ENCODE results near the gene INTS14. TPM values are rescaled to one million over a fixed set of nuclear protein-coding genes. Genes with fewer than 3 reads are reported as not detected.

INTS14 gene
- total RNA-seq, 1 donor from 2014 or later = 24.4 TPM

DNA sequence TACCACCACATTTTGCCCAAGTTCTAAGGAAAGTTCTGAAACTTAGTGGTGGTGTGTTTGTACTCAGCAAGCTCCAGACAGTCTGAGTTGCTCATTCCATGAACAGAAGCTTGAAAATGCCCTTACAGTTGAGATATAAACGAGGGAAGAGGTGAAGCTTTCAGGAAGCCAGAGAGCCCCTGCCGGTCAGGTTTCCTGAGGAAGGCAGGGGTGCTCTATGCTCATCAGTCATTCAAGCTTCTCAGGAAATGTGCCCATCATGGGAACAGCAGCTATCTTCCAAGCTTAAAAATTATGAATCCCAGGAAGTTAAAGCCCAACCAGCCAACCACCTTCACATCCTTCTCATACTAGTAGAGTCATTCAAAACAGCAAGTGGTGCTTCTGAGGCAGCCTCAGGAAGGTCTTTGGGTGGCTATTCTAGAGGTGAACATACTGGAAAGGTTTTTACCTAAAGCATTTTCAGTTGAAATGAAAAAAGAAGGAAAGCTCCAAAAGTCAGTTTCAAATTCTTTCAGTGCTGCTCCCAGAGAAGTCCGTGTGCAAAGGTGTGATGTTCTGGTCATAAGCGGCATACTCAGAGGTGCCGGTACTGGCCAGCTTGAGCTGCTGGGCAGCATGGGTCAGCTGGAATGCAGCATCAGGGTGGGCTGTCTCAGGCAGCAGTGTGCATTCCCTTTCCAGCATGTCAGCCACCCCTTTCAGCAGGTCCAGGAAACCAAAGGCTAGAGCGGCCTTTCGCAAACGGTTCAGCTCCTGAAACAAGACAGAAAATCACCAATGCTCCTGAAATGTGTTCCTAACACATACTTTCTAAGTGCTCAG lies 31.8 kb downstream of the INTS14 start:
- Histone ChIP-seq H3K9ac (ENCODE audit: low read length) (no peak overlapping the region), H3K27ac (ENCODE audit: low read depth, low read length) (peak overlapping the region; percentile 58), H3K4me3 (ENCODE audit: insufficient read depth, low read depth, low read length) (no peak overlapping the region), H3K27me3 (ENCODE audit: insufficient read depth, low read length) (no peaks in the 10 kb centered on the region), H2AFZ (ENCODE audit: low read depth, low read length) (no peak overlapping the region), H3K9me3 (ENCODE audit: insufficient read depth, low read depth, low read length) (no peaks in the 10 kb centered on the region), H3K36me3 (ENCODE audit: insufficient read depth, low read length) (peaks cover 32% of the 10 kb centered on the region), H3K79me2 (ENCODE audit: insufficient read depth, low read length) (no peaks in the 10 kb centered on the region), H3K4me1 (ENCODE audit: insufficient read depth, low read length) (peaks cover 37% of the 10 kb centered on the region), H4K20me1 (ENCODE audit: insufficient read depth, low read length) (peaks cover 3% of the 10 kb centered on the region), H3K4me2 (ENCODE audit: low read length) (no peak overlapping the region)
- FAIRE-seq (no peak), DNase-seq (ENCODE audit: low read depth) (no peak)
- H3K4me3 Mint-ChIP-seq (ENCODE audit: unreplicated experiment) = no peak overlapping the region
- no peaks in the 10 kb centered on the region for H3K9me3 Mint-ChIP-seq (ENCODE audit: unreplicated experiment)
- H3K27me3 Mint-ChIP-seq (ENCODE audit: low read depth, unreplicated experiment) = no peaks in the 10 kb centered on the region
- H3K36me3 Mint-ChIP-seq (ENCODE audit: low read depth, unreplicated experiment) = peaks cover 21% of the 10 kb centered on the region
- TF ChIP-seq, protein P1, sequence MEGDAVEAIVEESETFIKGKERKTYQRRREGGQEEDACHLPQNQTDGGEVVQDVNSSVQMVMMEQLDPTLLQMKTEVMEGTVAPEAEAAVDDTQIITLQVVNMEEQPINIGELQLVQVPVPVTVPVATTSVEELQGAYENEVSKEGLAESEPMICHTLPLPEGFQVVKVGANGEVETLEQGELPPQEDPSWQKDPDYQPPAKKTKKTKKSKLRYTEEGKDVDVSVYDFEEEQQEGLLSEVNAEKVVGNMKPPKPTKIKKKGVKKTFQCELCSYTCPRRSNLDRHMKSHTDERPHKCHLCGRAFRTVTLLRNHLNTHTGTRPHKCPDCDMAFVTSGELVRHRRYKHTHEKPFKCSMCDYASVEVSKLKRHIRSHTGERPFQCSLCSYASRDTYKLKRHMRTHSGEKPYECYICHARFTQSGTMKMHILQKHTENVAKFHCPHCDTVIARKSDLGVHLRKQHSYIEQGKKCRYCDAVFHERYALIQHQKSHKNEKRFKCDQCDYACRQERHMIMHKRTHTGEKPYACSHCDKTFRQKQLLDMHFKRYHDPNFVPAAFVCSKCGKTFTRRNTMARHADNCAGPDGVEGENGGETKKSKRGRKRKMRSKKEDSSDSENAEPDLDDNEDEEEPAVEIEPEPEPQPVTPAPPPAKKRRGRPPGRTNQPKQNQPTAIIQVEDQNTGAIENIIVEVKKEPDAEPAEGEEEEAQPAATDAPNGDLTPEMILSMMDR (IDR thresholded peaks at IDR 0.05; ENCODE audit: insufficient read depth, low read depth, low read length) = no peak
- no peak for TF ChIP-seq EZH2 (IDR thresholded peaks at IDR 0.05; ENCODE audit: insufficient read depth, low read length)
- H3K27ac Mint-ChIP-seq (ENCODE audit: unreplicated experiment) = peak overlapping the region; percentile 85
- H3K4me1 Mint-ChIP-seq (ENCODE audit: low read depth, unreplicated experiment) = peaks cover 51% of the 10 kb centered on the region

DNA sequence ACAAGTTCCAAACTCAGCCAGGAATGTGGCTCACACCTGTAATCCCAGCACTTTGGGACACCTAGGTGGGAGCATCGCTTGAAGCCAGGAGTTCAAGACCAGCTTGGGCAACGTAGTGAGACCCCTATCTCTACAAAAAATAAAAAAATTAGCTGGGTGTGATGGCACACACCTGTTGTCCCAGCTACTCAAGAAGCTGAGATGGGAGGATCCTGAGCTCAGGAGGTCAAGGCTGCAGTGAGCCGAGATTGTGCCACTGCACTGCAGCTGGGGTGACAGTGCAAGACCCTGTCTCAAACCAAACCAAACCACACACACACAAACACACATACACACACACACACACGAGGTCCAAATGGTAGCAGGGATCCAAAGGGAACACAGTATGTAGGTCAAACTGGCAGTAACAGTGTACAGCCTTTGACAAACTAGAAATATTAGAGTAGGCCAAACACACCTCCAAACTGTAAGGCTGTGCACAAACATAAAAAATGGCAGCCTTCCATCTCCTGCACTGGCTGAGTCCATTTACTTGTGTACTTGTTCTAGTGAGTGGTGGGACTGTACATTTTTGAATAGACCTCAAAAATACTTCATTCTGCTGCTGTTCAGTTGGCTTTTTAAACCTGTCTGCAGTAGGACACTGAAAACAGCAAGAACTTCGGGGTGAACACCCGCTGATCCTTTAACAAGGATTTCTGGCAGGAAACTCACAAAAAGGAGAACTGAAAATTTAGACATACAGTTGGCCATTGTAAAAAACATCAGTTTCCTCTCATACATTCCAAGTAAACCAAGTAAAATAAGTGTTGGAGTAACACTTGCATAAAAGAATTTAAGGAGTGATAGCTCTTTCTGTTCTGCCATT lies 33.6 kb downstream of the INTS14 start:
- Histone ChIP-seq H2AFZ (ENCODE audit: low read depth, low read length) (no peak overlapping the region), H3K36me3 (ENCODE audit: insufficient read depth, low read length) (peaks cover 30% of the 10 kb centered on the region), H3K4me2 (ENCODE audit: low read length) (peak overlapping the region; percentile 48), H3K9ac (ENCODE audit: low read length) (no peak overlapping the region), H4K20me1 (ENCODE audit: insufficient read depth, low read length) (peaks cover 3% of the 10 kb centered on the region), H3K4me1 (ENCODE audit: insufficient read depth, low read length) (peaks cover 31% of the 10 kb centered on the region), H3K4me3 (ENCODE audit: insufficient read depth, low read depth, low read length) (no peak overlapping the region), H3K27me3 (ENCODE audit: insufficient read depth, low read length) (no peaks in the 10 kb centered on the region), H3K79me2 (ENCODE audit: insufficient read depth, low read length) (no peaks in the 10 kb centered on the region), H3K9me3 (ENCODE audit: insufficient read depth, low read depth, low read length) (no peaks in the 10 kb centered on the region), H3K27ac (ENCODE audit: low read depth, low read length) (peak overlapping the region; percentile 29)
- H3K36me3 Mint-ChIP-seq (ENCODE audit: low read depth, unreplicated experiment) = peaks cover 17% of the 10 kb centered on the region
- H3K9me3 Mint-ChIP-seq (ENCODE audit: unreplicated experiment) = no peaks in the 10 kb centered on the region
- FAIRE-seq (no peak), DNase-seq (ENCODE audit: low read depth) (peak; percentile 35)
- TF ChIP-seq, protein P1 (IDR thresholded peaks at IDR 0.05; ENCODE audit: insufficient read depth, low read depth, low read length) = no peak
- H3K27me3 Mint-ChIP-seq (ENCODE audit: low read depth, unreplicated experiment) = no peaks in the 10 kb centered on the region
- no peak overlapping the region for H3K27ac Mint-ChIP-seq (ENCODE audit: unreplicated experiment)
- H3K4me1 Mint-ChIP-seq (ENCODE audit: low read depth, unreplicated experiment) = peaks cover 41% of the 10 kb centered on the region
- H3K4me3 Mint-ChIP-seq (ENCODE audit: unreplicated experiment) = peak overlapping the region; percentile 55
